SK-N-SH (cell line): ENCODE data around the gene PTAFR. TPM values are rescaled to one million over a fixed set of nuclear protein-coding genes. Genes with fewer than 3 reads are reported as not detected.

ENCODE experiments used
- CTCF ChIA-PET: fragments of 300-600, 350-600 bp; formaldehyde crosslinking; extraction: SDS; loops from one replicate; lab custom pipeline; 2021; lab: Yijun Ruan, JAX
- POLR2A ChIA-PET: fragments of 350-600 bp; sonication (Branson Sonifier 250); formaldehyde crosslinking; extraction: SDS; loops from one replicate; lab custom pipeline; 2020; ENCODE audit warnings: antibody characterized with exemption, inconsistent platforms; lab: Yijun Ruan, JAX
- DNase-seq: peaks from one replicate; pipeline ENCODE4 v3.0.0; 2012
- H2AFZ ChIP-seq: fragments of 200-600 bp; sonication (generic); 2 replicates; pipeline ENCODE4 v1.8.1; 2016; ENCODE audit warnings: antibody characterized with exemption, mild to moderate bottlenecking, low read depth
- H3F3A ChIP-seq: fragments of 200-600 bp; sonication (generic); replicated peaks from 2 replicates; pipeline ENCODE3; 2016; ENCODE audit warnings: antibody characterized with exemption, mild to moderate bottlenecking; ENCODE audit not compliant: insufficient read depth
- H3K27ac ChIP-seq, 2 experiments: fragments of 200-500 bp in 1 of 2; fragments of 200-600 bp in 1 of 2; sonication (Bioruptor generic) in 1 of 2; sonication (generic), shearing (Covaris generic) in 1 of 2; 2 replicates each; pipeline versions ENCODE4 v1.5.1 to v1.6.1; 2014 to 2016; ENCODE audit warnings: low read depth in 2 of 2, inconsistent platforms in 1 of 2, low read length in 1 of 2, mild to moderate bottlenecking in 1 of 2, mixed read lengths in 1 of 2
- H3K27me3 ChIP-seq: fragments of 200-600 bp; sonication (generic), shearing (Covaris generic); 2 replicates; pipeline ENCODE4 v1.6.1; 2016; ENCODE audit warnings: mixed run types; ENCODE audit not compliant: insufficient read depth
- H3K36me3 ChIP-seq, 2 experiments: fragments of 200-500 bp in 1 of 2; fragments of 200-600 bp in 1 of 2; sonication (Bioruptor generic) in 1 of 2; sonication (generic) in 1 of 2; replicated peaks in 1 of 2; 2 replicates each; pipeline versions ENCODE3 to v1.5.1; 2014 to 2016; ENCODE audit warnings: low read length in 1 of 2, mild to moderate bottlenecking in 1 of 2; ENCODE audit not compliant: insufficient read depth in 2 of 2, control insufficient read depth in 1 of 2
- H3K4me1 ChIP-seq, 2 experiments: fragments of 200-500 bp in 1 of 2; fragments of 200-600 bp in 1 of 2; sonication (Bioruptor generic) in 1 of 2; sonication (generic), shearing (Covaris generic) in 1 of 2; 2 replicates each; pipeline versions ENCODE4 v1.5.1 to v1.6.1; 2014 to 2016; ENCODE audit warnings: low read depth in 1 of 2, low read length in 1 of 2, mixed run types in 1 of 2; ENCODE audit not compliant: insufficient read depth in 2 of 2, control insufficient read depth in 1 of 2
- H3K4me2 ChIP-seq: fragments of 200-600 bp; sonication (generic), shearing (Covaris generic); 2 replicates; pipeline ENCODE4 v1.6.1; 2017; ENCODE audit warnings: mixed run types
- H3K4me3 ChIP-seq, 2 experiments: fragments of 200-500 bp in 1 of 2; fragments of 200-600 bp in 1 of 2; sonication (Bioruptor generic) in 1 of 2; sonication (generic), shearing (Covaris generic) in 1 of 2; 2 replicates each; pipeline versions ENCODE4 v1.5.1 to v1.8.1; 2014 to 2016; ENCODE audit warnings: low read depth in 2 of 2, inconsistent platforms in 1 of 2, low read length in 1 of 2, mild to moderate bottlenecking in 1 of 2, mixed read lengths in 1 of 2, moderate library complexity in 1 of 2
- H3K79me2 ChIP-seq: fragments of 200-600 bp; sonication (generic); 2 replicates; pipeline ENCODE4 v1.8.1; 2017; ENCODE audit warnings: mild to moderate bottlenecking; ENCODE audit not compliant: insufficient read depth
- H3K9ac ChIP-seq: fragments of 200-600 bp; sonication (generic); 2 replicates; pipeline ENCODE4 v1.6.1; 2017; ENCODE audit warnings: mixed run types
- H3K9me2 ChIP-seq: fragments of 200-600 bp; sonication (generic); 2 replicates; pipeline ENCODE4 v1.6.1; 2017; ENCODE audit warnings: mixed run types
- H3K9me3 ChIP-seq: fragments of 200-600 bp; sonication (generic); 2 replicates; pipeline ENCODE4 v1.6.1; 2017; ENCODE audit warnings: mixed run types, mild to moderate bottlenecking, moderate library complexity
- H4K20me1 ChIP-seq: fragments of 200-600 bp; sonication (generic); 2 replicates; pipeline ENCODE4 v1.6.1; 2017; ENCODE audit warnings: mild to moderate bottlenecking, mixed run types; ENCODE audit not compliant: insufficient read depth
- CHD2 ChIP-seq: fragments of 150-350 bp; IDR thresholded peaks from 2 replicates; pipeline ENCODE4 v1.6.1; 2018; ENCODE audit warnings: low read length; ENCODE audit not compliant: partially characterized antibody
- EP300 ChIP-seq, 2 experiments: IDR thresholded peaks; 2 replicates each; pipeline versions ENCODE4 v1.4.0 to v1.6.1; 2012; ENCODE audit warnings: borderline replicate concordance in 1 of 2, low read depth in 1 of 2, low read length in 1 of 2
- EZH2phosphoT487 ChIP-seq: fragments of 200-600 bp; sonication (generic); IDR thresholded peaks from 2 replicates; pipeline ENCODE4 v1.6.1; 2017; ENCODE audit warnings: low read depth, mixed run types, mild to moderate bottlenecking, antibody characterized with exemption, moderate library complexity, borderline replicate concordance
- FOXM1 ChIP-seq: IDR thresholded peaks from 2 replicates; pipeline ENCODE4 v1.4.0; 2012; ENCODE audit warnings: low read depth, mild to moderate bottlenecking
- GATA2 ChIP-seq: sonication (generic); formaldehyde crosslinking; IDR thresholded peaks from 2 replicates; pipeline ENCODE4 v1.5.0; 2020; ENCODE audit warnings: mild to moderate bottlenecking, missing genetic modification reagents
- JUND ChIP-seq: IDR thresholded peaks from 2 replicates; pipeline ENCODE4 v1.4.0; 2012
- MEF2A ChIP-seq: IDR thresholded peaks from 2 replicates; pipeline ENCODE4 v1.4.0; 2012; ENCODE audit warnings: low read depth, borderline replicate concordance
- NFIC ChIP-seq: IDR thresholded peaks from 2 replicates; pipeline ENCODE4 v1.4.0; 2012; ENCODE audit warnings: borderline replicate concordance
- PBX3 ChIP-seq: IDR thresholded peaks from 2 replicates; pipeline ENCODE4; 2012
- POLR2AphosphoS5 ChIP-seq: IDR thresholded peaks from 2 replicates; pipeline ENCODE4 v1.6.1; 2012; ENCODE audit warnings: low read depth, low read length
- SIN3A ChIP-seq: IDR thresholded peaks from 2 replicates; pipeline ENCODE4 v1.6.1; 2012; ENCODE audit warnings: low read depth, mild to moderate bottlenecking, low read length, moderate library complexity, borderline replicate concordance
- SMC3 ChIP-seq: IDR thresholded peaks from 2 replicates; pipeline ENCODE4 v1.6.1; 2012; ENCODE audit warnings: low read depth, low read length, improper control_type of control experiment
- WGBS: methylation state at CpG from one replicate; pipeline ENCODE4 v1.1.6; 2017; ENCODE audit warnings: low lambda C conversion rate; 5-methylcytosine and 5-hydroxymethylcytosine counted together
- polyA plus RNA-seq, 3 experiments: library from polyadenylated mRNA; depleted of rRNA; stranded (reverse); fragments of >200 nt; gene quantifications; 2 replicates each; pipeline ENCODE4 v1.2.3, GENCODE V29; 2012
- TF ChIP-seq, protein P1 (sequence below): IDR thresholded peaks from 2 replicates; pipeline ENCODE4 v1.6.1; 2012; ENCODE audit warnings: mild to moderate bottlenecking, low read depth, low read length, moderate library complexity
- TF ChIP-seq, protein P2 (sequence below): IDR thresholded peaks from 2 replicates; pipeline ENCODE4 v1.4.0; 2012; ENCODE audit warnings: low read depth, borderline replicate concordance

Gene PTAFR
- polyA plus RNA-seq, 1 of the 3 experiments (the other 2 are of a cell fraction): 0.05 TPM

DNA sequence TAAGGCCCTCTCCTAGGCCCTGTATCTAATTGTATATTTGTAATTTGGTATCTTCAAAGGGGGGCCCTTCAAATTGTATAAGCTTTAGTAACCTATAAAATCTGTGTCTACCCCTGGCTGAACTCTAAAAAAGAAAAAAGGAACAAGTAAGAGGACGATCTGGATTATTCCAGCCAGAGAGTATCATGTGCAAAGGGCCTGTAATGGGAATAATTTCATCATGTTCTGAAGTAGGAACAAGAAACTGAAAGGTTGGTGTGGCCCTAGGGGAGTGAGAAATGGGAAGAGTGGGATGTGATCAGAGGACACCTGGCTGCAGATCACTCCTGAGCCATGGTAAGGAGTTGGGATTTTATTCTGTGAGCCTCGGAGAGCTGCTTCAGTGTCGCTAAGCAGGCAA lies 14.7 kb downstream of the PTAFR start (continued):
- TF ChIP-seq, protein P1, sequence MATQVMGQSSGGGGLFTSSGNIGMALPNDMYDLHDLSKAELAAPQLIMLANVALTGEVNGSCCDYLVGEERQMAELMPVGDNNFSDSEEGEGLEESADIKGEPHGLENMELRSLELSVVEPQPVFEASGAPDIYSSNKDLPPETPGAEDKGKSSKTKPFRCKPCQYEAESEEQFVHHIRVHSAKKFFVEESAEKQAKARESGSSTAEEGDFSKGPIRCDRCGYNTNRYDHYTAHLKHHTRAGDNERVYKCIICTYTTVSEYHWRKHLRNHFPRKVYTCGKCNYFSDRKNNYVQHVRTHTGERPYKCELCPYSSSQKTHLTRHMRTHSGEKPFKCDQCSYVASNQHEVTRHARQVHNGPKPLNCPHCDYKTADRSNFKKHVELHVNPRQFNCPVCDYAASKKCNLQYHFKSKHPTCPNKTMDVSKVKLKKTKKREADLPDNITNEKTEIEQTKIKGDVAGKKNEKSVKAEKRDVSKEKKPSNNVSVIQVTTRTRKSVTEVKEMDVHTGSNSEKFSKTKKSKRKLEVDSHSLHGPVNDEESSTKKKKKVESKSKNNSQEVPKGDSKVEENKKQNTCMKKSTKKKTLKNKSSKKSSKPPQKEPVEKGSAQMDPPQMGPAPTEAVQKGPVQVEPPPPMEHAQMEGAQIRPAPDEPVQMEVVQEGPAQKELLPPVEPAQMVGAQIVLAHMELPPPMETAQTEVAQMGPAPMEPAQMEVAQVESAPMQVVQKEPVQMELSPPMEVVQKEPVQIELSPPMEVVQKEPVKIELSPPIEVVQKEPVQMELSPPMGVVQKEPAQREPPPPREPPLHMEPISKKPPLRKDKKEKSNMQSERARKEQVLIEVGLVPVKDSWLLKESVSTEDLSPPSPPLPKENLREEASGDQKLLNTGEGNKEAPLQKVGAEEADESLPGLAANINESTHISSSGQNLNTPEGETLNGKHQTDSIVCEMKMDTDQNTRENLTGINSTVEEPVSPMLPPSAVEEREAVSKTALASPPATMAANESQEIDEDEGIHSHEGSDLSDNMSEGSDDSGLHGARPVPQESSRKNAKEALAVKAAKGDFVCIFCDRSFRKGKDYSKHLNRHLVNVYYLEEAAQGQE: no peak
- TF ChIP-seq POLR2AphosphoS5: no peak

GRCh38 chr1:28160782-28161266 lies 15.7 kb downstream of the PTAFR start:
- CTCF ChIA-PET: interaction anchor here (1.3 kb wide), 1 partner anchor 70 kb away, joined by 4 read pairs; no protein-coding TSS in a partner anchor
- Histone ChIP-seq H3K36me3 (no peaks in the 10 kb centered on the region), H3K4me3 (no peak overlapping the region), H3K4me2 (no peak overlapping the region), H3K4me1 (no peaks in the 10 kb centered on the region; a peak in 1 of 4 replicates), H3K79me2 (no peaks in the 10 kb centered on the region), H2AFZ (no peak overlapping the region), H4K20me1 (no peaks in the 10 kb centered on the region), H3K9me2 (no peaks in the 10 kb centered on the region), H3K9me3 (no peaks in the 10 kb centered on the region), H3K27ac (no peak overlapping the region), H3K9ac (no peak overlapping the region), H3K27me3 (no peaks in the 10 kb centered on the region), H3F3A (no peaks in the 10 kb centered on the region)
- TF ChIP-seq SIN3A: no peak
- no peak for TF ChIP-seq CHD2
- no peak for TF ChIP-seq FOXM1
- no peak for TF ChIP-seq JUND
- TF ChIP-seq EP300 (IDR thresholded peaks at IDR 0.05; ENCODE audit: borderline replicate concordance in 1 of 2, low read depth in 1 of 2, low read length in 1 of 2): no peak
- TF ChIP-seq SMC3: no peak
- TF ChIP-seq, protein P2, sequence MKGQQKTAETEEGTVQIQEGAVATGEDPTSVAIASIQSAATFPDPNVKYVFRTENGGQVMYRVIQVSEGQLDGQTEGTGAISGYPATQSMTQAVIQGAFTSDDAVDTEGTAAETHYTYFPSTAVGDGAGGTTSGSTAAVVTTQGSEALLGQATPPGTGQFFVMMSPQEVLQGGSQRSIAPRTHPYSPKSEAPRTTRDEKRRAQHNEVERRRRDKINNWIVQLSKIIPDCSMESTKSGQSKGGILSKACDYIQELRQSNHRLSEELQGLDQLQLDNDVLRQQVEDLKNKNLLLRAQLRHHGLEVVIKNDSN: no peak
- TF ChIP-seq GATA2 (CRISPR knock-in tag): no peak
- TF ChIP-seq EZH2phosphoT487: no peak
- no peak for TF ChIP-seq NFIC
- TF ChIP-seq, protein P1: no peak
- TF ChIP-seq PBX3: no peak
- TF ChIP-seq MEF2A: no peak
- WGBS: 95% methylated on average over 5 of the region's 5 CpGs
- DNase-seq: no peak
- POLR2A ChIA-PET: no interaction called here
